GM12891 (cell line): ENCODE data around the gene GNAQ.

ENCODE experiments used
- PAX5 ChIP-seq: IDR thresholded peaks from 2 replicates; pipeline ENCODE4 v1.6.1; 2011; ENCODE audit warnings: low read length, moderate library complexity, mild to moderate bottlenecking; ENCODE audit not compliant: insufficient read depth, severe bottlenecking
- POLR2A ChIP-seq: IDR thresholded peaks from 2 replicates; pipeline ENCODE4 v1.6.1; 2011; ENCODE audit warnings: low read depth, low read length, control low read depth
- POLR2AphosphoS5 ChIP-seq: IDR thresholded peaks from 2 replicates; pipeline ENCODE4 v1.6.1; 2011; ENCODE audit warnings: low read depth, low read length, control low read depth
- POU2F2 ChIP-seq: IDR thresholded peaks from 2 replicates; pipeline ENCODE4 v1.6.1; 2011; ENCODE audit warnings: low read depth, mild to moderate bottlenecking, control low read depth, low read length, moderate library complexity

DNA sequence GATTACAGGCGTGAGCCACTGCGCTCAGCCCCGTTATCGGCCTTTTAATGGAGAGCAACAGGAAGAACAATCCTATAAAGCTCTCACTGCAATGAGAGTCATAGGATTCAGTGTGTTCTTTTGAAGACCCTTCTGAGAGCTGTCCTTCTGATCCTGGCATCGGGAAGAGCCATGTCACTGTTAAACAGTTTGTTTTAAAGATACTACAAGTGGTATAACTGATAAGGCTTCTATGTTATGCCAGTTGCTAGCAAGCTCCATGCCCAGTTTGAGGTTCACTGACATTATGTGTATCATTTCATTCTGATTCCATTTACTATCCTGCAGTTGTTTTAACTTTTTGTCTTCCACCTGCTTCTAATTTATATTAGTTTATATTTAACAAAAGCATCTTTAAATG lies 55.8 kb downstream of the GNAQ start:
- TF ChIP-seq PAX5, result no peak
- TF ChIP-seq POLR2AphosphoS5, result no peak
- no peak for TF ChIP-seq POU2F2
- no peak for TF ChIP-seq POLR2A
